SK-N-SH (cell line): ENCODE data around the gene ADCY9. TPM values are rescaled to one million over a fixed set of nuclear protein-coding genes. Genes with fewer than 3 reads are reported as not detected.

Source experiments
- CTCF ChIA-PET: fragments of 300-600, 350-600 bp; formaldehyde crosslinking; extraction: SDS; loops from one replicate; lab custom pipeline; 2021; lab: Yijun Ruan, JAX
- POLR2A ChIA-PET: fragments of 350-600 bp; sonication (Branson Sonifier 250); formaldehyde crosslinking; extraction: SDS; loops from one replicate; lab custom pipeline; 2020; ENCODE audit warnings: antibody characterized with exemption, inconsistent platforms; lab: Yijun Ruan, JAX
- DNase-seq: peaks from one replicate; pipeline ENCODE4 v3.0.0; 2012
- H2AFZ ChIP-seq: fragments of 200-600 bp; sonication (generic); 2 replicates; pipeline ENCODE4 v1.8.1; 2016; ENCODE audit warnings: antibody characterized with exemption, mild to moderate bottlenecking, low read depth
- H3F3A ChIP-seq: fragments of 200-600 bp; sonication (generic); replicated peaks from 2 replicates; pipeline ENCODE3; 2016; ENCODE audit warnings: antibody characterized with exemption, mild to moderate bottlenecking; ENCODE audit not compliant: insufficient read depth
- H3K27ac ChIP-seq, 2 experiments: fragments of 200-500 bp in 1 of 2; fragments of 200-600 bp in 1 of 2; sonication (Bioruptor generic) in 1 of 2; sonication (generic), shearing (Covaris generic) in 1 of 2; 2 replicates each; pipeline versions ENCODE4 v1.5.1 to v1.6.1; 2014 to 2016; ENCODE audit warnings: low read depth in 2 of 2, inconsistent platforms in 1 of 2, low read length in 1 of 2, mild to moderate bottlenecking in 1 of 2, mixed read lengths in 1 of 2
- H3K27me3 ChIP-seq: fragments of 200-600 bp; sonication (generic), shearing (Covaris generic); 2 replicates; pipeline ENCODE4 v1.6.1; 2016; ENCODE audit warnings: mixed run types; ENCODE audit not compliant: insufficient read depth
- H3K36me3 ChIP-seq, 2 experiments: fragments of 200-500 bp in 1 of 2; fragments of 200-600 bp in 1 of 2; sonication (Bioruptor generic) in 1 of 2; sonication (generic) in 1 of 2; replicated peaks in 1 of 2; 2 replicates each; pipeline versions ENCODE3 to v1.5.1; 2014 to 2016; ENCODE audit warnings: low read length in 1 of 2, mild to moderate bottlenecking in 1 of 2; ENCODE audit not compliant: insufficient read depth in 2 of 2, control insufficient read depth in 1 of 2
- H3K4me1 ChIP-seq, 2 experiments: fragments of 200-500 bp in 1 of 2; fragments of 200-600 bp in 1 of 2; sonication (Bioruptor generic) in 1 of 2; sonication (generic), shearing (Covaris generic) in 1 of 2; 2 replicates each; pipeline versions ENCODE4 v1.5.1 to v1.6.1; 2014 to 2016; ENCODE audit warnings: low read depth in 1 of 2, low read length in 1 of 2, mixed run types in 1 of 2; ENCODE audit not compliant: insufficient read depth in 2 of 2, control insufficient read depth in 1 of 2
- H3K4me2 ChIP-seq: fragments of 200-600 bp; sonication (generic), shearing (Covaris generic); 2 replicates; pipeline ENCODE4 v1.6.1; 2017; ENCODE audit warnings: mixed run types
- H3K4me3 ChIP-seq, 2 experiments: fragments of 200-500 bp in 1 of 2; fragments of 200-600 bp in 1 of 2; sonication (Bioruptor generic) in 1 of 2; sonication (generic), shearing (Covaris generic) in 1 of 2; 2 replicates each; pipeline versions ENCODE4 v1.5.1 to v1.8.1; 2014 to 2016; ENCODE audit warnings: low read depth in 2 of 2, inconsistent platforms in 1 of 2, low read length in 1 of 2, mild to moderate bottlenecking in 1 of 2, mixed read lengths in 1 of 2, moderate library complexity in 1 of 2
- H3K79me2 ChIP-seq: fragments of 200-600 bp; sonication (generic); 2 replicates; pipeline ENCODE4 v1.8.1; 2017; ENCODE audit warnings: mild to moderate bottlenecking; ENCODE audit not compliant: insufficient read depth
- H3K9ac ChIP-seq: fragments of 200-600 bp; sonication (generic); 2 replicates; pipeline ENCODE4 v1.6.1; 2017; ENCODE audit warnings: mixed run types
- H3K9me2 ChIP-seq: fragments of 200-600 bp; sonication (generic); 2 replicates; pipeline ENCODE4 v1.6.1; 2017; ENCODE audit warnings: mixed run types
- H3K9me3 ChIP-seq: fragments of 200-600 bp; sonication (generic); 2 replicates; pipeline ENCODE4 v1.6.1; 2017; ENCODE audit warnings: mixed run types, mild to moderate bottlenecking, moderate library complexity
- H4K20me1 ChIP-seq: fragments of 200-600 bp; sonication (generic); 2 replicates; pipeline ENCODE4 v1.6.1; 2017; ENCODE audit warnings: mild to moderate bottlenecking, mixed run types; ENCODE audit not compliant: insufficient read depth
- CHD2 ChIP-seq: fragments of 150-350 bp; IDR thresholded peaks from 2 replicates; pipeline ENCODE4 v1.6.1; 2018; ENCODE audit warnings: low read length; ENCODE audit not compliant: partially characterized antibody
- EZH2phosphoT487 ChIP-seq: fragments of 200-600 bp; sonication (generic); IDR thresholded peaks from 2 replicates; pipeline ENCODE4 v1.6.1; 2017; ENCODE audit warnings: low read depth, mixed run types, mild to moderate bottlenecking, antibody characterized with exemption, moderate library complexity, borderline replicate concordance
- FOXM1 ChIP-seq: IDR thresholded peaks from 2 replicates; pipeline ENCODE4 v1.4.0; 2012; ENCODE audit warnings: low read depth, mild to moderate bottlenecking
- GATA2 ChIP-seq: sonication (generic); formaldehyde crosslinking; IDR thresholded peaks from 2 replicates; pipeline ENCODE4 v1.5.0; 2020; ENCODE audit warnings: mild to moderate bottlenecking, missing genetic modification reagents
- MEF2A ChIP-seq: IDR thresholded peaks from 2 replicates; pipeline ENCODE4 v1.4.0; 2012; ENCODE audit warnings: low read depth, borderline replicate concordance
- MXI1 ChIP-seq: IDR thresholded peaks from 2 replicates; pipeline ENCODE4 v1.6.1; 2012; ENCODE audit warnings: mild to moderate bottlenecking, low read depth, low read length, improper control_type of control experiment
- NFIC ChIP-seq: IDR thresholded peaks from 2 replicates; pipeline ENCODE4 v1.4.0; 2012; ENCODE audit warnings: borderline replicate concordance
- POLR2AphosphoS5 ChIP-seq: IDR thresholded peaks from 2 replicates; pipeline ENCODE4 v1.6.1; 2012; ENCODE audit warnings: low read depth, low read length
- RAD21 ChIP-seq: IDR thresholded peaks from 2 replicates; pipeline ENCODE4 v1.6.1; 2012; ENCODE audit warnings: mild to moderate bottlenecking, low read length
- RCOR1 ChIP-seq: fragments of 150-350 bp; IDR thresholded peaks from 2 replicates; pipeline ENCODE4 v1.6.1; 2017; ENCODE audit warnings: antibody characterized with exemption, low read length
- TAF1 ChIP-seq: IDR thresholded peaks from 2 replicates; pipeline ENCODE4 v1.6.1; 2012; ENCODE audit warnings: low read depth, mild to moderate bottlenecking, low read length, moderate library complexity, borderline replicate concordance
- TCF12 ChIP-seq: IDR thresholded peaks from 2 replicates; pipeline ENCODE4 v1.4.0; 2012
- WGBS: methylation state at CpG from one replicate; pipeline ENCODE4 v1.1.6; 2017; ENCODE audit warnings: low lambda C conversion rate; 5-methylcytosine and 5-hydroxymethylcytosine counted together
- polyA plus RNA-seq, 3 experiments: library from polyadenylated mRNA; depleted of rRNA; stranded (reverse); fragments of >200 nt; gene quantifications; 2 replicates each; pipeline ENCODE4 v1.2.3, GENCODE V29; 2012
- TF ChIP-seq, protein P1 (sequence below): fragments of 200-600 bp; sonication (generic); IDR thresholded peaks from 2 replicates; pipeline ENCODE4 v1.6.1; 2017; ENCODE audit warnings: antibody characterized with exemption, mild to moderate bottlenecking, moderate library complexity

ADCY9 gene
- polyA plus RNA-seq, 1 of the 3 experiments (the other 2 are of a cell fraction): 5.2 TPM

DNA sequence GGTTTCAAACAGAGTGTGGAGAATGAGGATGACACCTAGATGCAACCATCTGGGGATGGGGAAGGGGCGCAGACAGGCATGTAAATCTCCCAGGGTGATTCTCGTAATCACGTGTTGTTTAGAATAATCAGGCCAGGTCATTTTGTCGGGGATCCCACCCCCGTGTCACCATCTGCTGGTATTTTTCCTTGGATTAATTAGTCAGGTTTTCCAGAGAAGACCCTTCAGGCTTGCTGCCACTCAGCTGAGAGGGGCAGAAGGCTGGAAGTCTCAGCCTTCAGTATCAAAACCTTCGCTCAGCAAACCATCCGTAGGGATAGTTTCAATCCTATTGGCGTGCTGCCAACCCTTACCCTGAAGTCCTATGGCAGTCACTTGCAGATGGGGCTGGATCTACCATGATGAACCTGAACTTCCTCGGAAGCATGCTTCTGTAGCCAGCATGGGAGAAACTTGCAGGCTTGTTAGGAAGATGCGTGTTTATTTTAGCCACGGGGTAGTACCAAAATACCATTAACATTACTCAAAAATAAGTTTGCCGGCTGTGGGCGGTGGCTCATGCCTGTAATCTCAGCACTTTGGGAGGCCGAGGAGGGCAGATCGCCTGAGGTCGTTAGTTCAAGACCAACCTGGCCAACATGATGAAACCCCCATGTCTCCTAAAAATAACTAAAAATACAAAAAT is 7.5 kb upstream of the ADCY9 start:
- no peak for DNase-seq
- 66% methylated on average over 15 of the region's 16 CpGs for WGBS
- Histone ChIP-seq H3K27ac (no peak overlapping the region), H3K9me2 (no peaks in the 10 kb centered on the region), H3K79me2 (no peaks in the 10 kb centered on the region), H3K4me3 (no peak overlapping the region), H2AFZ (no peak overlapping the region), H3F3A (no peaks in the 10 kb centered on the region), H3K36me3 (no peaks in the 10 kb centered on the region), H3K9me3 (no peaks in the 10 kb centered on the region), H3K4me1 (no peaks in the 10 kb centered on the region), H3K27me3 (no peaks in the 10 kb centered on the region), H4K20me1 (no peaks in the 10 kb centered on the region), H3K4me2 (no peak overlapping the region), H3K9ac (no peak overlapping the region)
- ChIA-PET CTCF (no interaction called here), POLR2A (no interaction called here)
- TF ChIP-seq, protein P1, sequence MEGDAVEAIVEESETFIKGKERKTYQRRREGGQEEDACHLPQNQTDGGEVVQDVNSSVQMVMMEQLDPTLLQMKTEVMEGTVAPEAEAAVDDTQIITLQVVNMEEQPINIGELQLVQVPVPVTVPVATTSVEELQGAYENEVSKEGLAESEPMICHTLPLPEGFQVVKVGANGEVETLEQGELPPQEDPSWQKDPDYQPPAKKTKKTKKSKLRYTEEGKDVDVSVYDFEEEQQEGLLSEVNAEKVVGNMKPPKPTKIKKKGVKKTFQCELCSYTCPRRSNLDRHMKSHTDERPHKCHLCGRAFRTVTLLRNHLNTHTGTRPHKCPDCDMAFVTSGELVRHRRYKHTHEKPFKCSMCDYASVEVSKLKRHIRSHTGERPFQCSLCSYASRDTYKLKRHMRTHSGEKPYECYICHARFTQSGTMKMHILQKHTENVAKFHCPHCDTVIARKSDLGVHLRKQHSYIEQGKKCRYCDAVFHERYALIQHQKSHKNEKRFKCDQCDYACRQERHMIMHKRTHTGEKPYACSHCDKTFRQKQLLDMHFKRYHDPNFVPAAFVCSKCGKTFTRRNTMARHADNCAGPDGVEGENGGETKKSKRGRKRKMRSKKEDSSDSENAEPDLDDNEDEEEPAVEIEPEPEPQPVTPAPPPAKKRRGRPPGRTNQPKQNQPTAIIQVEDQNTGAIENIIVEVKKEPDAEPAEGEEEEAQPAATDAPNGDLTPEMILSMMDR: no peak
- TF ChIP-seq EZH2phosphoT487 (no peak), CHD2 (no peak), GATA2 (no peak), TAF1 (no peak)

DNA sequence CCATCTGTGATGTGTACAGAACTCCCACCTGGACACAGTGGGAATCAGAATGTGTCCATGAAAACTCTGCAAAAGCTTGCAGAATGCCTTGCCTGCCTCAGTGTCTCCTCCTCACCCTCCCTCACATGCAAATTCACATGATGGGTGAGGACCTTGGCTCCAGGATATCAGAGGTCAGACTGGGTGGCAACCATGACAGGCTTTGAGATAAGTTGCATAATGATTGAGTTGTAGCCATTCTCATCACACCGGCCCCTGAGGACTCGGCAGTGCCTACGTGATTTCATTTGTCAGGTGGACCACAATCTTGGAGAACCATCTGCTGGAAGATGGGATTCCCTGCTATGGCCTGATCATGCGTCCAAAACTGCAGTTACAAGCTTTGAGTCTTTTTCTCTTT is 3.9 kb upstream of the ADCY9 start:
- CTCF ChIA-PET: interaction anchor here (0.8 to 1.3 kb wide), 2 partner anchors 76 to 134 kb away, joined by 3 read pairs; no protein-coding TSS in a partner anchor
- WGBS: 80% methylated on average over 4 of the region's 4 CpGs
- no peaks in the 10 kb centered on the region for H3K9me2 ChIP-seq

More for the DNA sequence above, 3.9 kb upstream of the ADCY9 start:
- no peak overlapping the region for H3K9ac ChIP-seq
- DNase-seq: no peak
- TF ChIP-seq TAF1: no peak
- TF ChIP-seq NFIC: no peak
- no peak for TF ChIP-seq RAD21
- TF ChIP-seq MEF2A: no peak
- no peak for TF ChIP-seq EZH2phosphoT487
- no peak for TF ChIP-seq MXI1
- no peak for TF ChIP-seq TCF12
- TF ChIP-seq POLR2AphosphoS5: no peak
- no peak for TF ChIP-seq FOXM1
- no peak for TF ChIP-seq RCOR1
- TF ChIP-seq, all 33 proteins: peak for 0
- Histone ChIP-seq H3F3A (no peaks in the 10 kb centered on the region), H3K27me3 (no peaks in the 10 kb centered on the region), H3K4me1 (peaks cover 0 to 6% of the 10 kb centered on the region in 2 experiments; a peak in 1 of 4 replicates), H3K79me2 (no peaks in the 10 kb centered on the region), H3K9me3 (no peaks in the 10 kb centered on the region), H3K4me3 (no peak overlapping the region), H3K36me3 (no peaks in the 10 kb centered on the region), H3K4me2 (no peak overlapping the region), H4K20me1 (no peaks in the 10 kb centered on the region), H2AFZ (no peak overlapping the region), H3K27ac (no peak overlapping the region)
- POLR2A ChIA-PET: interaction anchor here (0.7 kb wide), 1 partner anchor 125 kb away, joined by 3 read pairs; no protein-coding TSS in a partner anchor
